Measurements from ENCODE around the gene RANBP3.

Gene RANBP3

GRCh38 chr19:5996102-5996501, 18.2 kb upstream of the RANBP3 start:
- H3K36me3 ChIP-seq (ENCODE audit: insufficient read depth, insufficient read length, low read length), result no peaks in the 10 kb centered on the region
- no peak for DNase-seq (ENCODE audit: low read depth, low spot score)
- H3K9ac ChIP-seq (ENCODE audit: insufficient read length, low read depth), result no peak overlapping the region
- H3K4me3 ChIP-seq (ENCODE audit: insufficient read length, low read depth), result no peak overlapping the region
- H3K9me3 ChIP-seq (ENCODE audit: insufficient read depth, low read length), result no peaks in the 10 kb centered on the region; the same call in 1 of the 2 replicates
- H3K4me1 ChIP-seq (ENCODE audit: insufficient read depth, insufficient read length), result peaks cover 6% of the 10 kb centered on the region
- TF ChIP-seq YY1 (IDR thresholded peaks at IDR 0.05; ENCODE audit: insufficient read depth, insufficient read length) (no peak), ZNF274 (IDR thresholded peaks at IDR 0.05; ENCODE audit: low read depth, low read length) (no peak), SUZ12 (IDR thresholded peaks at IDR 0.05; ENCODE audit: extremely low read depth, insufficient read depth, insufficient read length) (no peak)
- H3K27me3 ChIP-seq (ENCODE audit: insufficient read depth, insufficient read length), result no peaks in the 10 kb centered on the region

- no peak overlapping the region for H3K9ac ChIP-seq (ENCODE audit: insufficient read length, low read depth)
- no peaks in the 10 kb centered on the region for H3K27me3 ChIP-seq (ENCODE audit: insufficient read depth, insufficient read length)
- H3K9me3 ChIP-seq (ENCODE audit: insufficient read depth, low read length), result no peaks in the 10 kb centered on the region; the same call in 1 of the 2 replicates
- H3K36me3 ChIP-seq (ENCODE audit: insufficient read depth, insufficient read length, low read length), result no peaks in the 10 kb centered on the region
- peaks cover 6% of the 10 kb centered on the region for H3K4me1 ChIP-seq (ENCODE audit: insufficient read depth, insufficient read length)
- no peak overlapping the region for H3K4me3 ChIP-seq (ENCODE audit: insufficient read length, low read depth)
- no peak for TF ChIP-seq SUZ12 (IDR thresholded peaks at IDR 0.05; ENCODE audit: extremely low read depth, insufficient read depth, insufficient read length)
- no peak for TF ChIP-seq YY1 (IDR thresholded peaks at IDR 0.05; ENCODE audit: insufficient read depth, insufficient read length)
- no peak for TF ChIP-seq ZNF274 (IDR thresholded peaks at IDR 0.05; ENCODE audit: low read depth, low read length)
- no peak for DNase-seq (ENCODE audit: low read depth, low spot score)
Measured at GRCh38 chr19:5995606-5996005, 17.7 kb upstream of the RANBP3 start.

GRCh38 chr19:5994405-5995165, 16.6 kb upstream of the RANBP3 start:
- TF ChIP-seq ZNF274 (IDR thresholded peaks at IDR 0.05; ENCODE audit: low read depth, low read length), result no peak
- no peak for TF ChIP-seq SUZ12 (IDR thresholded peaks at IDR 0.05; ENCODE audit: extremely low read depth, insufficient read depth, insufficient read length)
- TF ChIP-seq YY1 (IDR thresholded peaks at IDR 0.05; ENCODE audit: insufficient read depth, insufficient read length), result no peak
- peaks cover 6% of the 10 kb centered on the region for H3K4me1 ChIP-seq (ENCODE audit: insufficient read depth, insufficient read length)
- no peaks in the 10 kb centered on the region for H3K27me3 ChIP-seq (ENCODE audit: insufficient read depth, insufficient read length)
- DNase-seq (ENCODE audit: low read depth, low spot score), result no peak
- no peak overlapping the region for H3K9ac ChIP-seq (ENCODE audit: insufficient read length, low read depth)
- no peak overlapping the region for H3K4me3 ChIP-seq (ENCODE audit: insufficient read length, low read depth)
- H3K9me3 ChIP-seq (ENCODE audit: insufficient read depth, low read length), result no peaks in the 10 kb centered on the region
- H3K36me3 ChIP-seq (ENCODE audit: insufficient read depth, insufficient read length, low read length), result no peaks in the 10 kb centered on the region

GRCh38 chr19:5993648-5994358, 15.9 kb upstream of the RANBP3 start:
- no peak for DNase-seq (ENCODE audit: low read depth, low spot score)

GRCh38 chr19:5993201-5993600, 15.3 kb upstream of the RANBP3 start:
- no peak for DNase-seq (ENCODE audit: low read depth, low spot score)
- Histone ChIP-seq H3K9ac (ENCODE audit: insufficient read length, low read depth) (no peak overlapping the region), H3K36me3 (ENCODE audit: insufficient read depth, insufficient read length, low read length) (no peaks in the 10 kb centered on the region), H3K4me1 (ENCODE audit: insufficient read depth, insufficient read length) (peaks cover 10% of the 10 kb centered on the region), H3K9me3 (ENCODE audit: insufficient read depth, low read length) (no peaks in the 10 kb centered on the region), H3K4me3 (ENCODE audit: insufficient read length, low read depth) (no peak overlapping the region), H3K27me3 (ENCODE audit: insufficient read depth, insufficient read length) (no peaks in the 10 kb centered on the region)
- TF ChIP-seq YY1 (IDR thresholded peaks at IDR 0.05; ENCODE audit: insufficient read depth, insufficient read length) (no peak), ZNF274 (IDR thresholded peaks at IDR 0.05; ENCODE audit: low read depth, low read length) (no peak), SUZ12 (IDR thresholded peaks at IDR 0.05; ENCODE audit: extremely low read depth, insufficient read depth, insufficient read length) (no peak)

More at GRCh38 chr19:5993648-5994358, 15.9 kb upstream of the RANBP3 start:
- Histone ChIP-seq H3K36me3 (ENCODE audit: insufficient read depth, insufficient read length, low read length) (no peaks in the 10 kb centered on the region), H3K9ac (ENCODE audit: insufficient read length, low read depth) (no peak overlapping the region), H3K9me3 (ENCODE audit: insufficient read depth, low read length) (no peaks in the 10 kb centered on the region), H3K4me1 (ENCODE audit: insufficient read depth, insufficient read length) (peaks cover 8% of the 10 kb centered on the region), H3K4me3 (ENCODE audit: insufficient read length, low read depth) (no peak overlapping the region), H3K27me3 (ENCODE audit: insufficient read depth, insufficient read length) (no peaks in the 10 kb centered on the region)
- TF ChIP-seq ZNF274 (IDR thresholded peaks at IDR 0.05; ENCODE audit: low read depth, low read length) (no peak), SUZ12 (IDR thresholded peaks at IDR 0.05; ENCODE audit: extremely low read depth, insufficient read depth, insufficient read length) (no peak), YY1 (IDR thresholded peaks at IDR 0.05; ENCODE audit: insufficient read depth, insufficient read length) (no peak)

- DNase-seq (ENCODE audit: low read depth, low spot score), result no peak
- H3K4me1 ChIP-seq (ENCODE audit: insufficient read depth, insufficient read length), result peaks cover 10% of the 10 kb centered on the region
- TF ChIP-seq SUZ12 (IDR thresholded peaks at IDR 0.05; ENCODE audit: extremely low read depth, insufficient read depth, insufficient read length), result no peak
- TF ChIP-seq ZNF274 (IDR thresholded peaks at IDR 0.05; ENCODE audit: low read depth, low read length), result no peak
- no peak for TF ChIP-seq YY1 (IDR thresholded peaks at IDR 0.05; ENCODE audit: insufficient read depth, insufficient read length)
- no peaks in the 10 kb centered on the region for H3K36me3 ChIP-seq (ENCODE audit: insufficient read depth, insufficient read length, low read length)
- peak overlapping the region; percentile 34 for H3K9ac ChIP-seq (ENCODE audit: insufficient read length, low read depth)
- H3K9me3 ChIP-seq (ENCODE audit: insufficient read depth, low read length), result no peaks in the 10 kb centered on the region
- no peaks in the 10 kb centered on the region for H3K27me3 ChIP-seq (ENCODE audit: insufficient read depth, insufficient read length)
- H3K4me3 ChIP-seq (ENCODE audit: insufficient read length, low read depth), result no peak overlapping the region
Measured at GRCh38 chr19:5992756-5993155, 14.8 kb upstream of the RANBP3 start.

- H3K9me3 ChIP-seq (ENCODE audit: insufficient read depth, low read length), result no peaks in the 10 kb centered on the region
- H3K4me1 ChIP-seq (ENCODE audit: insufficient read depth, insufficient read length), result peaks cover 10% of the 10 kb centered on the region
- TF ChIP-seq SUZ12 (IDR thresholded peaks at IDR 0.05; ENCODE audit: extremely low read depth, insufficient read depth, insufficient read length) (no peak), ZNF274 (IDR thresholded peaks at IDR 0.05; ENCODE audit: low read depth, low read length) (no peak), YY1 (IDR thresholded peaks at IDR 0.05; ENCODE audit: insufficient read depth, insufficient read length) (no peak)
- no peak overlapping the region for H3K9ac ChIP-seq (ENCODE audit: insufficient read length, low read depth)
- H3K36me3 ChIP-seq (ENCODE audit: insufficient read depth, insufficient read length, low read length), result no peaks in the 10 kb centered on the region
- H3K4me3 ChIP-seq (ENCODE audit: insufficient read length, low read depth), result no peak overlapping the region
- DNase-seq (ENCODE audit: low read depth, low spot score), result no peak
- H3K27me3 ChIP-seq (ENCODE audit: insufficient read depth, insufficient read length), result no peaks in the 10 kb centered on the region
Measured at GRCh38 chr19:5991244-5991838, 13.4 kb upstream of the RANBP3 start.

All from NT2/D1 (cell line).